HepG2 (cell line): Measurements from ENCODE around the gene DNAJC2. TPM values are rescaled to one million over a fixed set of nuclear protein-coding genes. Genes with fewer than 3 reads are reported as not detected.

Source experiments
- ARID4A ChIP-seq: sonication (generic); formaldehyde crosslinking; IDR thresholded peaks from 2 replicates; pipeline ENCODE4 v1.5.0; 2020; ENCODE audit warnings: mild to moderate bottlenecking, missing genetic modification reagents, borderline replicate concordance
- DDIT3 ChIP-seq: sonication (generic); formaldehyde crosslinking; IDR thresholded peaks from 2 replicates; pipeline ENCODE4 v1.4.0; 2020; ENCODE audit warnings: mild to moderate bottlenecking, missing genetic modification reagents
- FOSL2 ChIP-seq: sonication (generic); formaldehyde crosslinking; IDR thresholded peaks from 2 replicates; pipeline ENCODE4 v1.4.0; 2020; ENCODE audit warnings: missing genetic modification reagents
- HHEX ChIP-seq: IDR thresholded peaks from 2 replicates; pipeline ENCODE4 v1.6.1; 2016; ENCODE audit warnings: control low read depth
- NCOR1 ChIP-seq: fragments of 200-600 bp; sonication (generic); IDR thresholded peaks from 2 replicates; pipeline ENCODE4 v1.7.0; 2017; ENCODE audit warnings: antibody characterized with exemption, low read length, borderline replicate concordance
- NR3C1 ChIP-seq: sonication (generic); formaldehyde crosslinking; IDR thresholded peaks from 2 replicates; pipeline ENCODE4 v1.4.0; 2020; ENCODE audit warnings: missing genetic modification reagents
- REST ChIP-seq, 2 experiments: IDR thresholded peaks; 2 replicates each; pipeline ENCODE4 v1.6.1; 2011 to 2012; ENCODE audit warnings: low read length in 2 of 2, borderline replicate concordance in 1 of 2, low read depth in 1 of 2, mild to moderate bottlenecking in 1 of 2, moderate library complexity in 1 of 2
- SP5 ChIP-seq: IDR thresholded peaks from 2 replicates; pipeline ENCODE4 v1.6.1; 2016; ENCODE audit warnings: low read depth, borderline replicate concordance
- ZNF407 ChIP-seq: sonication (generic); formaldehyde crosslinking; IDR thresholded peaks from one replicate; pipeline ENCODE4 v1.5.1; 2020; ENCODE audit warnings: mild to moderate bottlenecking, missing genetic modification reagents; ENCODE audit errors: not compliant biosample characterization
- ZNF432 ChIP-seq: sonication (generic); formaldehyde crosslinking; IDR thresholded peaks from 2 replicates; pipeline ENCODE4 v1.5.0; 2020; ENCODE audit warnings: missing genetic modification reagents, mild to moderate bottlenecking, borderline replicate concordance
- ZNF614 ChIP-seq: IDR thresholded peaks from 2 replicates; pipeline ENCODE4 v1.6.1; 2018; ENCODE audit warnings: missing biosample characterization, missing genetic modification reagents, inconsistent platforms, borderline replicate concordance
- polyA plus RNA-seq, 8 experiments: library from polyadenylated mRNA; depleted of rRNA in 3 of 8; stranded (reverse) in 7 of 8; unstranded in 1 of 8; fragments of >200 nt; fragmentation: Illumina TruSeq in 4 of 8; extraction: Trizol in 4 of 8; gene quantifications; 2 replicates each; pipeline versions ENCODE4 v1.2.1 to v1.2.3, GENCODE V29; 2011 to 2016; ENCODE audit warnings: low read depth in 4 of 8, missing spikeins in 1 of 8, mixed read lengths in 1 of 8; ENCODE audit not compliant: insufficient read depth in 1 of 8
- total RNA-seq, 5 experiments: library from RNA; depleted of rRNA; stranded (reverse); fragments of >200 nt; fragmentation: Illumina TruSeq; extraction: Trizol; gene quantifications; 2 replicates each; pipeline ENCODE4 v1.2.3, GENCODE V29; 2016; ENCODE audit warnings: low read depth in 1 of 5

The DNAJC2 gene
- total and polyA plus RNA-seq, 2 of the 13 experiments (the other 11 are each of a cell fraction or from before 2014, with no cell fraction given), result 19.6 to 42.0 TPM

GRCh38 chr7:103347507-103348267 lies 3.1 kb upstream of the DNAJC2 start, which contains the start of gene PSMC2 (continued):
- TF ChIP-seq DDIT3 (CRISPR knock-in tag) (no peak), ZNF614 (CRISPR knock-in tag) (peak; percentile 79), SP5 (no peak), REST (IDR thresholded peaks at IDR 0.05; ENCODE audit: borderline replicate concordance in 1 of 2, low read depth in 1 of 2, low read length in 2 of 2) (peak in 1 of 2 experiments; percentile 47; a peak in 2 of 4 replicates), ZNF407 (CRISPR knock-in tag) (no peak), NR3C1 (no peak), HHEX (CRISPR knock-in tag) (no peak), ARID4A (CRISPR knock-in tag) (peak; percentile 92), FOSL2 (peak; percentile 61), ZNF432 (CRISPR knock-in tag) (no peak), NCOR1 (no peak)
